Measurements from ENCODE around the gene DENND1A. TPM values are rescaled to one million over a fixed set of nuclear protein-coding genes. Genes with fewer than 3 reads are reported as not detected.

The DENND1A gene
- total RNA-seq, 1 donor from 2014 or later: 13.9 TPM

DNA sequence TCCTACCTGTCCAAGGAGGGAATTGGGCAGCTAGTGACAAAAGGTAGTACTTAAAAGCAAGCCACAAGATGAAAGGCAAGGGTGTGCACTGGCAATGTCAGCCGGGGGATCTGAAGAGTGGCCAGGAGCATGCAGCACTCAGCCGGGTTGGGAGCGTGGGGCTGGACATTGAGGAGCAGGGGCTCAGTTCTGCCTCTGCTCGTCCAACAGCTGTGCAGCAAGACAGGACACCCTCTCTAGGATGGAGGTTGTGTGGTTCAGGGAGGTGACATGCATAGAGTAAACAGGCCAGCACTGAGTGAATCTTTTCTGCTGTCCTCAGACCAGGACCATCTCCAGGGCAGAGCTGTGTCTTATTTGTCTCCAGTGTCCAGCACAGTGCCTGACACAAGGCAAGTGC is 338.6 kb downstream of the DENND1A start:
- Mint-ChIP-seq H3K4me3 (ENCODE audit: unreplicated experiment) (no peak overlapping the region), H3K27ac (ENCODE audit: unreplicated experiment) (no peak overlapping the region), H3K4me1 (ENCODE audit: low read depth, unreplicated experiment) (peaks cover 4% of the 10 kb centered on the region), H3K9me3 (ENCODE audit: unreplicated experiment) (peaks cover 4% of the 10 kb centered on the region), H3K27me3 (ENCODE audit: unreplicated experiment) (peaks cover 5% of the 10 kb centered on the region), H3K36me3 (ENCODE audit: unreplicated experiment) (peaks cover 14% of the 10 kb centered on the region)
- TF ChIP-seq, protein P1, sequence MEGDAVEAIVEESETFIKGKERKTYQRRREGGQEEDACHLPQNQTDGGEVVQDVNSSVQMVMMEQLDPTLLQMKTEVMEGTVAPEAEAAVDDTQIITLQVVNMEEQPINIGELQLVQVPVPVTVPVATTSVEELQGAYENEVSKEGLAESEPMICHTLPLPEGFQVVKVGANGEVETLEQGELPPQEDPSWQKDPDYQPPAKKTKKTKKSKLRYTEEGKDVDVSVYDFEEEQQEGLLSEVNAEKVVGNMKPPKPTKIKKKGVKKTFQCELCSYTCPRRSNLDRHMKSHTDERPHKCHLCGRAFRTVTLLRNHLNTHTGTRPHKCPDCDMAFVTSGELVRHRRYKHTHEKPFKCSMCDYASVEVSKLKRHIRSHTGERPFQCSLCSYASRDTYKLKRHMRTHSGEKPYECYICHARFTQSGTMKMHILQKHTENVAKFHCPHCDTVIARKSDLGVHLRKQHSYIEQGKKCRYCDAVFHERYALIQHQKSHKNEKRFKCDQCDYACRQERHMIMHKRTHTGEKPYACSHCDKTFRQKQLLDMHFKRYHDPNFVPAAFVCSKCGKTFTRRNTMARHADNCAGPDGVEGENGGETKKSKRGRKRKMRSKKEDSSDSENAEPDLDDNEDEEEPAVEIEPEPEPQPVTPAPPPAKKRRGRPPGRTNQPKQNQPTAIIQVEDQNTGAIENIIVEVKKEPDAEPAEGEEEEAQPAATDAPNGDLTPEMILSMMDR (IDR thresholded peaks at IDR 0.05; ENCODE audit: partially characterized antibody, unreplicated experiment): no peak
- DNase-seq: no peak

DNA sequence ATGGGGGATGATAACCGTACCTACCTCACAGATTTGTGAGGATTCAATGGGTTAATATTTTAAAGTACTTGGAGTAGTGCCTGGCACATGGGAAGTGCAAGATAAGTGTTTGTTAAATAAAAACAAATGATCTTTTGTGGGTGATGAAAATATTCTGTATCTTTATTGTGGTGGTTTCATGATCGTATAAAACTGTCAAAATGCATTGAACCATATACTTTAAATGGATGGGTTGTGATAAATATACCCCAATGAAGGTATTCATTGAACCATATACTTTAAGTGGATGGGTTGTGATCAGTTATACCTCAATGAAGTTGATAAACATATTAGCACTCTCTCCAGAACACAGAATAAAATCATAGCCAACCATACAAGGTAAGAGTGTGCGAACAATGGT is 339.4 kb downstream of the DENND1A start:
- DNase-seq: no peak
- TF ChIP-seq, protein P1 (IDR thresholded peaks at IDR 0.05; ENCODE audit: partially characterized antibody, unreplicated experiment): no peak
- H3K27ac Mint-ChIP-seq (ENCODE audit: unreplicated experiment): no peak overlapping the region

DNA sequence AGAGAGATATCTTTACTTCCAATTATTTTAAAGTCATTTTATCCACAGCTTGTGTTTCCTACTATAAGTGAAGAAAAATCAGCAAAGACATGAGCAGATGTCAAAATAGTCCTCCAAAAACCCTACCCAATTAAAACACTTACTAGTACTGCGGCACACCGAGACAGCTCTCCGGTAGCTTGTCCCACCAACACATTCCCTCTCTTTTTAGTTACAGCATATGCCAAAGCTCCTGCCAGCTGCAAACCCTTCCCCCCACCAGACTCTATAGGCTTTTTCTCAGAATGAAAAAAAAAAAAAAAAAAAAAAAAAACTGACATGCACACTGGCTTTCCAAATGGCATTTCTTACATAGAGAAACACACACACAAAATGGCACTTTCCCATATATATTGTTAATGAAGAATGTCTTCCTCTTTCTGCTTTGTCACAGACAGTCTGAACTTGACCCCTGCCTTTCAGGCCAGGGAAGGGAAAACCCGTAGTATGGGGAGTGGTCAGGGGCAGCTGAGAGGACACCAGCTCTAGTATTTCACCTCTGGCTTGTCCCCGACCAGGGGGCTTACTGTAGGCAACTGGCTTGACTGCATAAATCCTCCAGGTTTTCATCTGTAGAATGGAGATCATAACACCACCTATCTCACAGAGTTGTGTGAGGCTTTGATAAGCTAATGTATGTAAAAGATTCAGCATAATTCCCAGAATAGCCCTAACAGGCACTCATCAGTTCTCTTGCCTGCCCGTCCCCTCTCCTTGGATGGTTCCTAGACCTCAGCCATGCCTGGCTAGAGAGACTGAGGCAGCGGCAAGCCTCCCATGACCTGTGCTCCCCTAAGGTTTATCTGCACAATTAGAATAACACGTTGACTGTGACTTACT is 340.3 kb downstream of the DENND1A start:
- TF ChIP-seq, protein P1 (IDR thresholded peaks at IDR 0.05; ENCODE audit: partially characterized antibody, unreplicated experiment): no peak
- H3K27me3 Mint-ChIP-seq (ENCODE audit: unreplicated experiment): peaks cover 3% of the 10 kb centered on the region
- H3K36me3 Mint-ChIP-seq (ENCODE audit: unreplicated experiment): peaks cover 17% of the 10 kb centered on the region
- no peak overlapping the region for H3K27ac Mint-ChIP-seq (ENCODE audit: unreplicated experiment)
- peaks cover 6% of the 10 kb centered on the region for H3K9me3 Mint-ChIP-seq (ENCODE audit: unreplicated experiment)
- H3K4me3 Mint-ChIP-seq (ENCODE audit: unreplicated experiment): no peak overlapping the region
- H3K4me1 Mint-ChIP-seq (ENCODE audit: low read depth, unreplicated experiment): peaks cover 4% of the 10 kb centered on the region
- DNase-seq: no peak

More for the DNA sequence above, 339.4 kb downstream of the DENND1A start:
- Mint-ChIP-seq H3K9me3 (ENCODE audit: unreplicated experiment) (peaks cover 4% of the 10 kb centered on the region), H3K4me1 (ENCODE audit: low read depth, unreplicated experiment) (peaks cover 4% of the 10 kb centered on the region), H3K27me3 (ENCODE audit: unreplicated experiment) (peaks cover 3% of the 10 kb centered on the region), H3K36me3 (ENCODE audit: unreplicated experiment) (peaks cover 17% of the 10 kb centered on the region), H3K4me3 (ENCODE audit: unreplicated experiment) (no peak overlapping the region)

DNA sequence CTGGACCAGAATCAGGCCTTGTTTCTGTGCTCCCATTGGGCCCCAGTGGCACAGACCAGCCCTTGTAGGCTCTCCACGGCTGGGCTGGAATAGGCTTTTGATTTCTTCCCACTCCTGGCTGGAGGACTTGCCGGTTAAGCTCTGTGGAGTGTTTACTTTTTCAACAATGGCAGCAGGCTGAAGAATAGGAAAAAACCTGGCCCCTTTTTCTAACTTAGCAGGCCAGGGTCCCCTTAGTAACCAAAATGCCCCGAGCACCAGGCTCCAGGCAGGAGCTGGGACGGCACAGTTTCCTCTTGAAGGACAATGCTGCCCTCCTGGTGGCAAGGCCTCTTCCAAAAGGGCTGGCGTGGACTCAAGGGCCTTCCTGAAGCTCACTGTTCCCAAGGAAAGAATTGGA is 343.7 kb downstream of the DENND1A start:
- TF ChIP-seq, protein P1 (IDR thresholded peaks at IDR 0.05; ENCODE audit: partially characterized antibody, unreplicated experiment): no peak
- DNase-seq: no peak
- no peak overlapping the region for H3K27ac Mint-ChIP-seq (ENCODE audit: unreplicated experiment)
- peaks cover 4% of the 10 kb centered on the region for H3K4me1 Mint-ChIP-seq (ENCODE audit: low read depth, unreplicated experiment)
- H3K27me3 Mint-ChIP-seq (ENCODE audit: unreplicated experiment): no peaks in the 10 kb centered on the region
- H3K4me3 Mint-ChIP-seq (ENCODE audit: unreplicated experiment): no peak overlapping the region
- peaks cover 17% of the 10 kb centered on the region for H3K36me3 Mint-ChIP-seq (ENCODE audit: unreplicated experiment)
- H3K9me3 Mint-ChIP-seq (ENCODE audit: unreplicated experiment): peaks cover 6% of the 10 kb centered on the region

Data from glutamatergic neuron (in vitro differentiated cells).